DOHH2 (cell line): Measurements from ENCODE around the gene EDN1.

Source experiments
- H3F3A ChIP-seq: fragments of 200-600 bp; sonication (generic), shearing (Covaris generic); 2 replicates; pipeline ENCODE4 v1.6.0; 2016; ENCODE audit warnings: antibody characterized with exemption, mild to moderate bottlenecking; ENCODE audit not compliant: control insufficient read depth, insufficient read depth
- H3K27ac ChIP-seq: fragments of 200-600 bp; sonication (generic); 2 replicates; pipeline ENCODE4 v1.5.1; 2014; ENCODE audit warnings: low read depth, mild to moderate bottlenecking, low read length, moderate library complexity
- H3K27me3 ChIP-seq: fragments of 200-600 bp; sonication (generic); 2 replicates; pipeline ENCODE4 v1.6.1; 2014; ENCODE audit warnings: mild to moderate bottlenecking, low read length, mixed read lengths; ENCODE audit not compliant: control insufficient read depth
- H3K36me3 ChIP-seq: fragments of 200-600 bp; sonication (generic); 2 replicates; pipeline ENCODE4 v1.6.1; 2014; ENCODE audit warnings: mild to moderate bottlenecking, low read length, moderate library complexity, mixed read lengths; ENCODE audit not compliant: control insufficient read depth
- H3K4me1 ChIP-seq: fragments of 200-600 bp; sonication (generic); 2 replicates; pipeline ENCODE4 v1.6.1; 2014; ENCODE audit warnings: mild to moderate bottlenecking, low read length, mixed read lengths; ENCODE audit not compliant: control insufficient read depth
- H3K4me2 ChIP-seq: fragments of 200-600 bp; sonication (generic); 2 replicates; pipeline ENCODE4 v1.6.0; 2014; ENCODE audit warnings: mild to moderate bottlenecking, low read length, moderate library complexity
- H3K4me3 ChIP-seq: fragments of 200-600 bp; sonication (generic); 2 replicates; pipeline ENCODE4 v1.5.1; 2014; ENCODE audit warnings: mild to moderate bottlenecking, low read length, mixed read lengths
- H3K79me2 ChIP-seq: fragments of 200-600 bp; sonication (generic); 2 replicates; pipeline ENCODE4 v1.6.1; 2014; ENCODE audit warnings: mild to moderate bottlenecking, low read length, mixed read lengths; ENCODE audit not compliant: control insufficient read depth
- H3K9me2 ChIP-seq: fragments of 200-600 bp; sonication (generic); replicated peaks from 2 replicates; pipeline ENCODE4 v1.6.1; 2014; ENCODE audit warnings: mild to moderate bottlenecking, low read length, mixed read lengths; ENCODE audit not compliant: control insufficient read depth
- H3K9me3 ChIP-seq: fragments of 200-600 bp; sonication (generic); 2 replicates; pipeline ENCODE4 v1.6.1; 2014; ENCODE audit warnings: antibody characterized with exemption, low read length, mixed read lengths; ENCODE audit not compliant: control insufficient read depth, insufficient read depth
- H4K20me1 ChIP-seq: fragments of 200-600 bp; sonication (generic); 2 replicates; pipeline ENCODE4 v1.6.0; 2014; ENCODE audit warnings: low read depth, mild to moderate bottlenecking, antibody characterized with exemption, low read length, moderate library complexity; ENCODE audit not compliant: control insufficient read depth, insufficient read depth
- EZH2phosphoT487 ChIP-seq: fragments of 200-600 bp; sonication (generic); IDR thresholded peaks from 2 replicates; pipeline ENCODE4 v1.6.1; 2017; ENCODE audit warnings: borderline replicate concordance, mild to moderate bottlenecking, antibody characterized with exemption, low read length, moderate library complexity, mixed read lengths
- TF ChIP-seq, protein P1 (sequence below): fragments of 200-600 bp; sonication (generic); IDR thresholded peaks from one replicate; pipeline ENCODE4 v1.5.1; 2014; ENCODE audit warnings: antibody characterized with exemption, mild to moderate bottlenecking, low read depth, low read length; ENCODE audit not compliant: poor library complexity, severe bottlenecking

Gene EDN1

GRCh38 chr6:12324748-12325147 is 34.6 kb downstream of the EDN1 start:
- Histone ChIP-seq H3K4me2 (no peak overlapping the region), H3K79me2 (no peaks in the 10 kb centered on the region), H3K9me3 (no peaks in the 10 kb centered on the region), H3F3A (no peaks in the 10 kb centered on the region), H3K27ac (no peak overlapping the region), H3K4me1 (no peaks in the 10 kb centered on the region), H3K9me2 (no peaks in the 10 kb centered on the region), H3K4me3 (no peak overlapping the region), H3K36me3 (no peaks in the 10 kb centered on the region), H3K27me3 (no peaks in the 10 kb centered on the region; the same call in 1 of the 2 replicates), H4K20me1 (no peaks in the 10 kb centered on the region)
- TF ChIP-seq EZH2phosphoT487 = no peak
- TF ChIP-seq, protein P1, sequence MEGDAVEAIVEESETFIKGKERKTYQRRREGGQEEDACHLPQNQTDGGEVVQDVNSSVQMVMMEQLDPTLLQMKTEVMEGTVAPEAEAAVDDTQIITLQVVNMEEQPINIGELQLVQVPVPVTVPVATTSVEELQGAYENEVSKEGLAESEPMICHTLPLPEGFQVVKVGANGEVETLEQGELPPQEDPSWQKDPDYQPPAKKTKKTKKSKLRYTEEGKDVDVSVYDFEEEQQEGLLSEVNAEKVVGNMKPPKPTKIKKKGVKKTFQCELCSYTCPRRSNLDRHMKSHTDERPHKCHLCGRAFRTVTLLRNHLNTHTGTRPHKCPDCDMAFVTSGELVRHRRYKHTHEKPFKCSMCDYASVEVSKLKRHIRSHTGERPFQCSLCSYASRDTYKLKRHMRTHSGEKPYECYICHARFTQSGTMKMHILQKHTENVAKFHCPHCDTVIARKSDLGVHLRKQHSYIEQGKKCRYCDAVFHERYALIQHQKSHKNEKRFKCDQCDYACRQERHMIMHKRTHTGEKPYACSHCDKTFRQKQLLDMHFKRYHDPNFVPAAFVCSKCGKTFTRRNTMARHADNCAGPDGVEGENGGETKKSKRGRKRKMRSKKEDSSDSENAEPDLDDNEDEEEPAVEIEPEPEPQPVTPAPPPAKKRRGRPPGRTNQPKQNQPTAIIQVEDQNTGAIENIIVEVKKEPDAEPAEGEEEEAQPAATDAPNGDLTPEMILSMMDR = no peak

DNA sequence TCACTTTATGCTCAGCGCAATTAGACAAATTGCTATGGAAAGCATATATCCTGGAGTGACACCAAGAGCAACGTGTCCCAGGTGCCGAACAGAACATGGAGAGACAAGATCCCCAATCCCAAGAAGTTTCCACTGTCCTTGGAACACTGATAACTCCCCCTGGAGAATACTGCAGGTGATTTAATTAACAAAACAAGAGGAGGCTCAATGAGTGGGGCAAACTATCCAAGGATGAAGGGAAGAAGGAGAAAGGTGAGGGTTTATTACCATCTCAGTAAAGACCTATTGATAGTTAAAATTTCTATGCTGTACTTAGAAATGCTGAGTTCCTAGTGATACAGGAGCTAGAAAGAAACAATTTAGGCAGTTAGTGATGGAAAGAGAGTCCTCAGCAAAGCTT is 35.7 kb downstream of the EDN1 start:
- H3K79me2 ChIP-seq = no peaks in the 10 kb centered on the region
- H3K4me2 ChIP-seq = no peak overlapping the region
- no peaks in the 10 kb centered on the region; the same call in 1 of the 2 replicates for H3K27me3 ChIP-seq
- H3K4me1 ChIP-seq = no peaks in the 10 kb centered on the region
- no peak overlapping the region for H3K4me3 ChIP-seq
- H3K27ac ChIP-seq = no peak overlapping the region
- H3K9me3 ChIP-seq = no peaks in the 10 kb centered on the region
- no peaks in the 10 kb centered on the region for H4K20me1 ChIP-seq
- H3F3A ChIP-seq = no peaks in the 10 kb centered on the region
- TF ChIP-seq, protein P1 = no peak
- no peak for TF ChIP-seq EZH2phosphoT487
- H3K36me3 ChIP-seq = no peaks in the 10 kb centered on the region
- H3K9me2 ChIP-seq = no peaks in the 10 kb centered on the region

DNA sequence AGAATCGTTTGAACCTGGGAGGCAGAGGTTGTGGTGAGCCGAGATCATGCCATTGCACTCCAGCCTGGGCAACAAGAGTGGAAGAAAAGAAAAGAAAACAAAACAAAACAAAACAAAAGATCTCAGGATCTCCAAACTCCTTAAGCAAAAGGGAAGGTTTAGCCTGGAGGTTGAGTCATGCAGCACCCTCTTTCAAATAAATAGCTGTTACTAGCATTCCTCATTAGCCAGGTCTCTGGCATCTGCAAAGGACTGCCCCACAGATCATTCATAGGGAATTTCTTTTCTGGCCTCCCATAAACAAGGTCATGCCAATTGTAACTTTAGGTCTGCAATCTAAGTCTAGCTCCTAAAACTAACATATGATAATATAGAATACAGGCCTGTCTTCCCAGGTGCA is 37.2 kb downstream of the EDN1 start:
- H3K4me3 ChIP-seq = no peak overlapping the region
- no peaks in the 10 kb centered on the region; the same call in 1 of the 2 replicates for H3K27me3 ChIP-seq
- no peaks in the 10 kb centered on the region for H3K9me3 ChIP-seq
- H3K9me2 ChIP-seq = no peaks in the 10 kb centered on the region
- H3K27ac ChIP-seq = no peak overlapping the region
- no peaks in the 10 kb centered on the region for H3K36me3 ChIP-seq
- H3F3A ChIP-seq = no peaks in the 10 kb centered on the region
- H3K4me1 ChIP-seq = peaks cover 4% of the 10 kb centered on the region
- H3K79me2 ChIP-seq = no peaks in the 10 kb centered on the region
- H3K4me2 ChIP-seq = no peak overlapping the region
- no peak for TF ChIP-seq EZH2phosphoT487
- TF ChIP-seq, protein P1 = no peak
- no peaks in the 10 kb centered on the region for H4K20me1 ChIP-seq
